H9 (cell line): ENCODE results near the gene PLEKHA7. TPM values are rescaled to one million over a fixed set of nuclear protein-coding genes. Genes with fewer than 3 reads are reported as not detected.

Experiments
- DNase-seq: peaks from one replicate; pipeline ENCODE4 v3.0.0-alpha.2; 2017
- H2AFZ ChIP-seq: one replicate; pipeline ENCODE4 v1.6.1; 2013; ENCODE audit warnings: mild to moderate bottlenecking, low read length, control low read depth, moderate library complexity
- H2AK5ac ChIP-seq: 2 replicates; pipeline ENCODE4 v1.6.1; 2013; ENCODE audit warnings: low read length, control low read depth, mixed read lengths; ENCODE audit not compliant: insufficient read length
- H2BK120ac ChIP-seq: one replicate; pipeline ENCODE4 v1.6.1; 2013; ENCODE audit warnings: low read depth, mild to moderate bottlenecking, low read length, control low read depth, inconsistent platforms; ENCODE audit not compliant: poor library complexity, severe bottlenecking
- H2BK12ac ChIP-seq: 2 replicates; pipeline ENCODE4 v1.6.1; 2013; ENCODE audit warnings: low read length, control low read depth, mixed read lengths, low read depth; ENCODE audit not compliant: insufficient read length
- H2BK15ac ChIP-seq: 2 replicates; pipeline ENCODE4 v1.6.1; 2013; ENCODE audit warnings: low read depth, low read length, control low read depth
- H2BK20ac ChIP-seq: one replicate; pipeline ENCODE4 v1.6.1; 2013; ENCODE audit warnings: low read depth, mild to moderate bottlenecking, low read length, control low read depth, inconsistent platforms; ENCODE audit not compliant: poor library complexity, severe bottlenecking
- H2BK5ac ChIP-seq: 2 replicates; pipeline ENCODE4 v1.6.1; 2013; ENCODE audit warnings: low read length, control low read depth, mixed read lengths; ENCODE audit not compliant: insufficient read length
- H3K14ac ChIP-seq: 2 replicates; pipeline ENCODE4 v1.6.1; 2013; ENCODE audit warnings: low read length, control low read depth; ENCODE audit not compliant: insufficient read depth
- H3K18ac ChIP-seq: 2 replicates; pipeline ENCODE4 v1.6.1; 2013; ENCODE audit warnings: low read depth, mild to moderate bottlenecking, mixed read lengths, low read length, control low read depth; ENCODE audit not compliant: insufficient read length
- H3K23ac ChIP-seq: 2 replicates; pipeline ENCODE4 v1.6.1; 2013; ENCODE audit warnings: low read length, control low read depth, mixed read lengths, low read depth; ENCODE audit not compliant: insufficient read length
- H3K23me2 ChIP-seq: 2 replicates; pipeline ENCODE4 v1.6.1; 2013; ENCODE audit warnings: low read depth, mild to moderate bottlenecking, mixed read lengths, low read length, control low read depth; ENCODE audit not compliant: insufficient read length, poor library complexity, severe bottlenecking
- H3K27ac ChIP-seq: 2 replicates; pipeline ENCODE4 v1.5.1; 2013; ENCODE audit warnings: low read length, control low read depth, mixed read lengths, low read depth; ENCODE audit not compliant: insufficient read length
- H3K27me3 ChIP-seq: 2 replicates; pipeline ENCODE4 v1.6.1; 2013; ENCODE audit warnings: low read length, control low read depth, inconsistent platforms; ENCODE audit not compliant: insufficient read depth
- H3K4ac ChIP-seq: 2 replicates; pipeline ENCODE4 v1.6.1; 2013; ENCODE audit warnings: low read depth, mild to moderate bottlenecking, control low read depth, inconsistent platforms, low read length, moderate library complexity
- H3K4me1 ChIP-seq: 2 replicates; pipeline ENCODE4 v1.6.1; 2013; ENCODE audit warnings: low read length, control low read depth, inconsistent platforms; ENCODE audit not compliant: insufficient read depth
- H3K4me2 ChIP-seq: 2 replicates; pipeline ENCODE4 v1.6.1; 2013; ENCODE audit warnings: low read length, control low read depth, mixed read lengths; ENCODE audit not compliant: insufficient read length, insufficient read depth
- H3K56ac ChIP-seq: 2 replicates; pipeline ENCODE4 v1.6.1; 2013; ENCODE audit warnings: low read depth, mild to moderate bottlenecking, mixed read lengths, low read length, control low read depth; ENCODE audit not compliant: insufficient read length
- H3K79me1 ChIP-seq: 2 replicates; pipeline ENCODE4 v1.6.1; 2013; ENCODE audit warnings: low read depth, mild to moderate bottlenecking, moderate library complexity, low read length, control low read depth, inconsistent platforms; ENCODE audit not compliant: insufficient read depth, poor library complexity, severe bottlenecking
- H3K79me2 ChIP-seq: 2 replicates; pipeline ENCODE4 v1.6.1; 2013; ENCODE audit warnings: low read length, control low read depth, inconsistent platforms; ENCODE audit not compliant: insufficient read depth
- H3K9ac ChIP-seq: 2 replicates; pipeline ENCODE4 v1.6.1; 2013; ENCODE audit warnings: low read length, control low read depth, mixed read lengths; ENCODE audit not compliant: insufficient read length; ENCODE audit errors: extremely low read depth
- H3K9me3 ChIP-seq: one replicate; pipeline ENCODE4 v1.6.1; 2013; ENCODE audit warnings: low read depth, low read length, inconsistent platforms; ENCODE audit not compliant: control insufficient read depth
- H3T11ph ChIP-seq: one replicate; pipeline ENCODE4 v1.6.1; 2013; ENCODE audit warnings: mild to moderate bottlenecking, low read length, control low read depth, inconsistent platforms
- H4K20me1 ChIP-seq: one replicate; pipeline ENCODE4 v1.6.1; 2013; ENCODE audit not compliant: control insufficient read depth, insufficient read length, insufficient read depth
- H4K5ac ChIP-seq: 2 replicates; pipeline ENCODE4 v1.6.1; 2013; ENCODE audit warnings: low read depth, mild to moderate bottlenecking, mixed read lengths, low read length, control low read depth; ENCODE audit not compliant: insufficient read length
- H4K8ac ChIP-seq: replicated peaks from 2 replicates; pipeline ENCODE4 v1.6.1; 2013; ENCODE audit warnings: low read length, control low read depth, mixed read lengths, low read depth; ENCODE audit not compliant: insufficient read length
- H4K91ac ChIP-seq: 2 replicates; pipeline ENCODE4 v1.6.1; 2013; ENCODE audit warnings: low read depth, mild to moderate bottlenecking, moderate library complexity, mixed read lengths, low read length, control low read depth; ENCODE audit not compliant: insufficient read length
- H3K27ac Mint-ChIP-seq, 3 experiments: 2 replicates in 2 of 3; 3 replicates in 1 of 3; pipeline ENCODE4 v1.8.0; 2020 to 2021; ENCODE audit warnings: mixed read lengths in 3 of 3, mild to moderate bottlenecking in 1 of 3, moderate library complexity in 1 of 3
- H3K27me3 Mint-ChIP-seq: 2 replicates; pipeline ENCODE4 v1.8.0; 2021; ENCODE audit warnings: low read depth, mild to moderate bottlenecking, moderate library complexity, mixed read lengths
- H3K36me3 Mint-ChIP-seq, 3 experiments: 2 replicates in 2 of 3; 3 replicates in 1 of 3; pipeline ENCODE4 v1.8.0; 2020 to 2021; ENCODE audit warnings: low read depth in 3 of 3, mixed read lengths in 3 of 3; ENCODE audit not compliant: insufficient read depth in 1 of 3
- H3K4me1 Mint-ChIP-seq, 2 experiments: 2 replicates each; pipeline ENCODE4 v1.8.0; 2020; ENCODE audit warnings: mixed read lengths in 2 of 2
- H3K4me3 Mint-ChIP-seq, 2 experiments: 2 replicates in 1 of 2; 3 replicates in 1 of 2; pipeline ENCODE4 v1.8.0; 2020 to 2021; ENCODE audit warnings: mild to moderate bottlenecking in 2 of 2, mixed read lengths in 2 of 2, moderate library complexity in 1 of 2
- H3K9me3 Mint-ChIP-seq, 2 experiments: 2 replicates in 1 of 2; 3 replicates in 1 of 2; pipeline ENCODE4 v1.8.0; 2020; ENCODE audit warnings: mild to moderate bottlenecking in 2 of 2, mixed read lengths in 2 of 2, moderate library complexity in 1 of 2
- WGBS: extraction: QIAGEN DNeasy Blood & Tissue Kit; methylation state at CpG from one replicate; pipeline ENCODE4 v1.1.7; 2013; ENCODE audit warnings: missing lambda C conversion rate, low lambda C conversion rate, mixed read lengths; ENCODE audit not compliant: insufficient read length; ENCODE audit errors: extremely low coverage; 5-methylcytosine and 5-hydroxymethylcytosine counted together
- total RNA-seq: library from RNA; stranded (reverse); gene quantifications from 2 replicates; pipeline ENCODE4 v1.2.1, GENCODE V29; 2021
- TF ChIP-seq, protein P1 (sequence below): fragments of 200-600 bp; sonication (generic); conservative IDR thresholded peaks from 3 replicates; pipeline ENCODE4 v1.8.0; 2021; ENCODE audit warnings: antibody characterized with exemption, mild to moderate bottlenecking

Gene PLEKHA7
- total RNA-seq, 1 experiment from 2014 or later: 21.0 TPM

DNA sequence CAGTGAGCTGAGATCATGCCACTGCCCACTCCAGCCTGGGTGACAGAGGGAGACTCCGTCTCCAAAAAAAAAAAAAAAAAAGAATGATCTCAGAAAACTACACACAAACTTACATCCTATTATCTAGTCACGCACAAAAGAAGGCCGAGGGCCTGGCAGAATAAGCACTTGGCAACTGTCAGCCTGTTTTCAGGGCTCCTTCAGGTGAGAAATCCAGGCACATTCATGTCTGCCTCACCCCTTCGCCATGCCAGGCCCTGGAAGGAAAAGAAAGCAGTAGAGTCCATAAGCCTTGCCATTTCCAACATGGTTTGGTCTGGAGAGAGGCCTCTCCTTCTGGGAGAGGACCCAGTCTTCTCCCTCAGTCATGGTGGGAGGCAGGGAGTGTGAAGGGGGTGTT lies 244.8 kb downstream of the PLEKHA7 start:
- Histone ChIP-seq H3K79me2 (no peaks in the 10 kb centered on the region), H4K5ac (no peak overlapping the region), H3K4me1 (no peaks in the 10 kb centered on the region), H4K20me1 (no peaks in the 10 kb centered on the region), H3K4me2 (no peak overlapping the region), H2BK120ac (no peak overlapping the region), H3K14ac (no peak overlapping the region), H2BK20ac (no peak overlapping the region), H3K18ac (no peak overlapping the region), H2BK12ac (no peak overlapping the region), H2AFZ (no peak overlapping the region), H3K27me3 (no peaks in the 10 kb centered on the region), H3K79me1 (no peaks in the 10 kb centered on the region), H2BK15ac (no peak overlapping the region), H3K9ac (no peak overlapping the region), H2AK5ac (no peak overlapping the region), H4K8ac (no peak overlapping the region), H3K4ac (no peak overlapping the region), H3K23me2 (no peaks in the 10 kb centered on the region), H3K56ac (no peak overlapping the region), H3K9me3 (no peaks in the 10 kb centered on the region), H3T11ph (no peak overlapping the region), H3K23ac (no peak overlapping the region), H2BK5ac (no peak overlapping the region), H4K91ac (no peak overlapping the region), H3K27ac (no peak overlapping the region)
- H3K27ac Mint-ChIP-seq: peak overlapping the region in 1 of 3 experiments; percentile 55; a peak in 3 of 7 replicates
- TF ChIP-seq, protein P1, sequence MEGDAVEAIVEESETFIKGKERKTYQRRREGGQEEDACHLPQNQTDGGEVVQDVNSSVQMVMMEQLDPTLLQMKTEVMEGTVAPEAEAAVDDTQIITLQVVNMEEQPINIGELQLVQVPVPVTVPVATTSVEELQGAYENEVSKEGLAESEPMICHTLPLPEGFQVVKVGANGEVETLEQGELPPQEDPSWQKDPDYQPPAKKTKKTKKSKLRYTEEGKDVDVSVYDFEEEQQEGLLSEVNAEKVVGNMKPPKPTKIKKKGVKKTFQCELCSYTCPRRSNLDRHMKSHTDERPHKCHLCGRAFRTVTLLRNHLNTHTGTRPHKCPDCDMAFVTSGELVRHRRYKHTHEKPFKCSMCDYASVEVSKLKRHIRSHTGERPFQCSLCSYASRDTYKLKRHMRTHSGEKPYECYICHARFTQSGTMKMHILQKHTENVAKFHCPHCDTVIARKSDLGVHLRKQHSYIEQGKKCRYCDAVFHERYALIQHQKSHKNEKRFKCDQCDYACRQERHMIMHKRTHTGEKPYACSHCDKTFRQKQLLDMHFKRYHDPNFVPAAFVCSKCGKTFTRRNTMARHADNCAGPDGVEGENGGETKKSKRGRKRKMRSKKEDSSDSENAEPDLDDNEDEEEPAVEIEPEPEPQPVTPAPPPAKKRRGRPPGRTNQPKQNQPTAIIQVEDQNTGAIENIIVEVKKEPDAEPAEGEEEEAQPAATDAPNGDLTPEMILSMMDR: no peak
- H3K4me3 Mint-ChIP-seq: no peak overlapping the region
- peaks cover 0 to 2% (median 0%) of the 10 kb centered on the region in 3 experiments; a peak in 1 of 7 replicates for H3K36me3 Mint-ChIP-seq
- no peaks in the 10 kb centered on the region; the same call in 1 of the 2 replicates for H3K27me3 Mint-ChIP-seq
- no CpG with 5 or more reads among the region's 4 CpGs for WGBS
- no peak for DNase-seq
- H3K9me3 Mint-ChIP-seq: no peaks in the 10 kb centered on the region
- H3K4me1 Mint-ChIP-seq: peaks cover 5 to 10% of the 10 kb centered on the region in 2 experiments; a peak in 3 of 4 replicates
